HG02588 (cell line): ENCODE results near the gene GLYR1.
A peak's percentile ranks its signal among the peaks of the same experiment; 100 is the strongest.
"Not testable (repeated sequence)": the region's sequence is repeated elsewhere in the genome, so short reads cannot be mapped to it uniquely, and the experiment has no call there.

Experiments
- ATAC-seq: cut with Tn5 transposase; IDR thresholded peaks from one replicate; pipeline ENCODE4 v1.9.1; 2021; ENCODE audit warnings: mild to moderate bottlenecking, moderate library complexity; ENCODE audit not compliant: unreplicated experiment

Gene GLYR1

GRCh38 chr16:4846901-4847773 is at the start of gene GLYR1, which contains the start of gene UBN1:
TSS of gene GLYR1 (minus strand) at chr16:4847288. CDS start at chr16:4847265, 23 bp downstream.
TSS of gene UBN1 (plus strand) at chr16:4847481. CDS start at chr16:4852918, 5,437 bp downstream.
- ATAC-seq = peak; percentile 82

GRCh38 chr16:4896761-4897160 is 49.7 kb upstream of the GLYR1 start:
- ATAC-seq = not testable (repeated sequence)

DNA sequence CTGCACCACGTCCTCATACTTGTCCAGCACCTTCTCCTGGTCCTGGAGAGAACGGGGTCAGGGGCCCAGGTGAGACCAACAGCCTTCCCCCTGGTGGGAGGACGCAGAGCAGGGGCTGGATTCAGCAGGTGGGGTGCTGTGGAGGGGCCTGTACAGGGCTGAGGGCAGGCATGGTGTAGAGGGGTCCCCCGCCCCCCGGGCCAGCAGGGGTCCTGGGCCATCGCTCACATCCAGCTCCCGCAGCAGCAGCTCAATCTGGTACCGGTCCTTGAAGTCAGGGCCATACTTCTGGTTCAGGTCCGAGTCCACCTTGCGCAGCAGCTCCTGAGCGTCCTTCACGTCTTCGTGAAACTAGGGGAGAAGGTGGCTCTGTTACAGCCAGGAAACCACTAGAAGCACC is 48.3 kb upstream of the GLYR1 start:
- ATAC-seq = no peak

GRCh38 chr16:4894276-4895150 is 47.4 kb upstream of the GLYR1 start:
- no peak for ATAC-seq

DNA sequence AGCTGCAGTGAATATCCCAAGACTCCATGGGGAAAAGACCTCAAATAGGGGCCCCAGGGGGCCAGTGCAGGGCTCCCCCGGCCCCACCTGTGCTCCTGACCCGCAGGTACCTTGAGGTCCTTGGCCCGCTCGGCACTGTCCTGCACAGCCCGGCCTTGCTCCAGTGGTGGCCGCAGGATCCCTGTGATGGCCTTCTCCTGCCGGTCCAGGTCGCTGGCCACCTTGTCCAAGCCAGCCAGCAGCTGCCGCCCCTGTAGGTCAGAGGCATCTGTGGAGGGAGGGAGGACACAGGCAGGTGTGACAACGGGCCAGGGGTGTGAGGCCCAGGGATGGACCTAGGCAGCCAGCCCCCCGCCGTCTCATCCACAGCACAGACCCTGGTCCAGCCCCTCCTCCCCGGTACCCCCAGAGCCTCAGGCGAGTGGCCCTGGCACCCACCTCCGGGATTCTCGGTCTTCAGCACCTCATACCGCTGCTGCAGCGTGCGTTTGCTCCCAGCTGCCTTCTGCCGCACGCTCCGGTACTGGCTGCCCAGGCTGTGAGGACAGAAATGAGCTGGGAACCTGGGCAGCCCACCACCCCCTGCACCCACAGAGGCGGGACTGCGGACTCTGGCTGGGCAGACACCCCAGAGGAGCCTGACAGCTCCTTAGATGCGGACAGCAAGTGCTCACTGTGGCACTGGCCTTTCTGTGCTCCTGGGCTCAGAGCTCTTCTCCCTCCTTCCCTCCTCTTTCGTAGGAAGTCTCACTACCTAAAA is 46.2 kb upstream of the GLYR1 start:
- no peak for ATAC-seq

GRCh38 chr16:4892361-4893102 is 45.4 kb upstream of the GLYR1 start:
- ATAC-seq = no peak

DNA sequence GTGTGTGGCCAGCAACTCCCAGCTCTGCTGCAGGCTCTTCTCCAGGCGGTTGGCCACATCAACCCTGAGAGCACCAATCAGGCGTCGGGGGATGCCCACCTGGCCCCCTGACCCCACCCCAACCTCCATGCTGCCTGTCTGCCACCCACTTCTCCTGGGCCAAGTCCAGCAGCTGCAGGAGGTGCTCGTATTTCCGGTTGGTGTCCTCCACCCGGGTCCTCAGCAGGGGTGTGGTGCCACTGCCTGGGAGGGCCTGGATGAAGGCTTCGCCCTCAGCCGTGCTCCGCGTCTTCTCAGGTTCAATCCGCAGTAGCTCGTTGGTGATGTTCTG is 44.8 kb upstream of the GLYR1 start:
- ATAC-seq = no peak

- ATAC-seq = no peak
Measured at GRCh38 chr16:4891097-4891885, 44.2 kb upstream of the GLYR1 start.

GRCh38 chr16:4890686-4891085 is 43.6 kb upstream of the GLYR1 start:
- ATAC-seq = no peak

DNA sequence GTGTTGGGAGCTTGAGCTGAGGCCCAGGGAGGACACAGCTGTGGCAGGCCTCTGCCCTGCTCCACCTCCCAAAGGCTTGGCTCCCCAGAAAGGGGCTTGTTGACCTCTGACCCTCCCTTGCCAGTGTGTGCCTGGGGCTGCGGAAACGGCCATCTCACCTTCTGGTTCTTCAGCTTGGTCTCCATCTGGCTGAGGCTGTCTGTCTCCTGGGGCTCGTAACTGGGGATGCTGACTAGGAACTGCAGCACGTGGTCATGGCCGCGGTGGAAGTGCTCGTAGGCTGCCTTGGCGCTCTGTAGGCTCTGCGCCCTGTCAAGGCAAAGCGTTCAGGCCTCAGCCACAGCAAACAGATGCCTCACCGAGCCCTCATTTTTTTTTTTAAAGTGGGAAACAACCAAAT is 42.9 kb upstream of the GLYR1 start:
- ATAC-seq = no peak

- no peak for ATAC-seq
Measured at GRCh38 chr16:4888428-4889135, 41.5 kb upstream of the GLYR1 start.

DNA sequence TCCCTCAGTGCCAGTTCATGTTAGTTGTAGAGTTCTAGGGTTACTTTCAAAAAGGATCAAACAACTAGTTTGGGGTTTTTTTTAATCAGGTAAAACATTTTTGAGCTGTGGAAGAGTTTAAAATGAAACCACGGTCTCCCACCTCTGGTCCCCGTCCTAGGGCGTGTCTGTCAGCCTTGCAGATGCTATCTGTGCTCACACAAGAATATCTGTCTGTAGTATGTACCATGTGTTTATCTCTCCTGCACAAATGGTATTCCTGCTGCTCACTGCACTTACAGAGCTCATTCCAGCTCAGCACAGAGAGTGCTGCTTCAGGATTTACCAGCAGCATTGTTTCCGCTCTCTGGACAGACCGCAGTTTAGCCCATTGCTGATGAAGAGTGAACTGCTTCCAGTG is 39.1 kb upstream of the GLYR1 start:
- ATAC-seq = no peak

- no peak for ATAC-seq
Measured at GRCh38 chr16:4884972-4885874, 38.1 kb upstream of the GLYR1 start.

- no peak for ATAC-seq
Measured at GRCh38 chr16:4884209-4884608, 37.1 kb upstream of the GLYR1 start.

DNA sequence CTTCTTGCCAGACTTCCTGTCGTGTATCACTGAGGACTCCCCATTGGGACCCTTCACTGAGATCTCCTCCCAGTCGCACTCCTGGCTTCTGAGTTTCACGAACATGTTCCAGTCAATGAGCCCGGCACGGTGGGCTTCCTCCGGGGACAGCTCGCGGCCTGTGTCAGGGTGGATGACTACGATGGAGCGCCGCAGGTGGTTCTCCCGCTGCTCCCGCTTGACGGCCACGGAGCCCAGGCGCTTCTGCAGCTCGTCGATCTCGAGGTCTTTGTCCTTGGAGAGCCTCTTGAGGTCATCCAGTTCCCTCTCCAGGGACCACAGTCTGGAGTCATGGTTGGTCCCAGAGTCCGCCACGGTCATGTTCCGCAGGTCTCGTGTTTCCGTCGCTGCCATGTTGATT is 36.4 kb upstream of the GLYR1 start:
- no peak for ATAC-seq

- no peak for ATAC-seq
Measured at GRCh38 chr16:4882633-4883285, 35.7 kb upstream of the GLYR1 start.

DNA sequence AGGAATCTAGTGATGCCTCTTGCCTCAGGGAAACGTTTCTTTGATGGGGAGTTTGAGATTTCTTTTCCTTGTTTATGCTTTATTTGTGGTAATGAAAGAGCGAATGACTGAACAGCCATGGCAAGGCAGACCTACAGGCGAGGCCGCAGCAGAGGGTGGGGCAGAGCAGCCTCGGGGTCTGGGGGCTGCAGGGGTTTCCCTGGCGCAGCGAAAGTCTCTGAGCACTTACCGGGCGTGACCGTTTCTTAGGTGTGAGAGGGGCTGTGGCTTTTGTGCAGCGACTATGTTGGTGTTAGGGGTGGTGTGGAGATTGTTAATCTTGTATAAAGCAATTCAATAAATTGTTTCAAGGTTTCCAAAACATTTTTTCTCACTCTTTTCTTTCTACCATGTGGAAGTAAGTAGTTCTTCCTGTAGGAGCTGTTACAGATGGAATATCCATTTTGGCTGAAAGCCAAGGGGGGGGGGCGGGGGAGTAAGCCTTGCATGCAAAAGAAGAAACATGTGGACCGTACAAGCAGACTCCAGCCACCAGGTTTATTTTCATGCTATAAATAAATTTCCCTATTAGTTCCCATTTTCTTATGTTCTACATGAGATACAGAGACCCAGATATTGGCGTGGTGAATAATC is 35.0 kb upstream of the GLYR1 start:
- ATAC-seq = no peak
